ENCODE measurements around the gene NFIA. TPM values are rescaled to one million over a fixed set of nuclear protein-coding genes. Genes with fewer than 3 reads are reported as not detected.
A peak's percentile ranks its signal among the peaks of the same experiment; 100 is the strongest.

NFIA gene
- total and polyA plus RNA-seq, 2 of the 13 experiments (the other 11 are each of a cell fraction or from before 2014, with no cell fraction given): 14.7 to 28.5 TPM

- TF ChIP-seq NR2F2 (IDR thresholded peaks at IDR 0.05; ENCODE audit: borderline replicate concordance, low read depth) (no peak), PITX1 (CRISPR knock-in tag; IDR thresholded peaks at IDR 0.05) (no peak; the same call in 1 of the 2 replicates), CREB3 (CRISPR knock-in tag; IDR thresholded peaks at IDR 0.05) (no peak), ZNF33A (CRISPR knock-in tag; IDR thresholded peaks at IDR 0.05; ENCODE audit: borderline replicate concordance) (no peak), ZNF629 (CRISPR knock-in tag; conservative IDR thresholded peaks at IDR 0.05) (no peak), ZNF547 (CRISPR knock-in tag; IDR thresholded peaks at IDR 0.05) (no peak; the same call in 1 of the 2 replicates), ZNF589 (CRISPR knock-in tag; conservative IDR thresholded peaks at IDR 0.05) (no peak), ZNF513 (CRISPR knock-in tag; conservative IDR thresholded peaks at IDR 0.05) (no peak), ZNF562 (CRISPR knock-in tag; IDR thresholded peaks at IDR 0.05; ENCODE audit: borderline replicate concordance) (no peak), ZNF672 (CRISPR knock-in tag; IDR thresholded peaks at IDR 0.05) (no peak), ZKSCAN8 (CRISPR knock-in tag; IDR thresholded peaks at IDR 0.05; ENCODE audit: borderline replicate concordance) (0 out of 2 replicates have a peak, but pooled peaks have one; percentile 61), ZNF737 (CRISPR knock-in tag; IDR thresholded peaks at IDR 0.05; ENCODE audit: borderline replicate concordance) (no peak), ZNF749 (CRISPR knock-in tag; IDR thresholded peaks at IDR 0.05; ENCODE audit: borderline replicate concordance) (no peak), ZNF569 (CRISPR knock-in tag; IDR thresholded peaks at IDR 0.05; ENCODE audit: borderline replicate concordance) (no peak), U2AF1 (optimal IDR thresholded peaks at IDR 0.05; ENCODE audit: low read depth, low read length) (no peak), MTA1 (CRISPR knock-in tag; IDR thresholded peaks at IDR 0.05; ENCODE audit: borderline replicate concordance) (peak; percentile 37; the same call in 1 of the 2 replicates), SMARCC2 (IDR thresholded peaks at IDR 0.05) (no peak), HNF1B (CRISPR knock-in tag; IDR thresholded peaks at IDR 0.05) (0 out of 2 replicates have a peak, but pooled peaks have one; percentile 24), MEF2D (CRISPR knock-in tag; IDR thresholded peaks at IDR 0.05) (no peak)
- TF ChIP-seq, protein P1, sequence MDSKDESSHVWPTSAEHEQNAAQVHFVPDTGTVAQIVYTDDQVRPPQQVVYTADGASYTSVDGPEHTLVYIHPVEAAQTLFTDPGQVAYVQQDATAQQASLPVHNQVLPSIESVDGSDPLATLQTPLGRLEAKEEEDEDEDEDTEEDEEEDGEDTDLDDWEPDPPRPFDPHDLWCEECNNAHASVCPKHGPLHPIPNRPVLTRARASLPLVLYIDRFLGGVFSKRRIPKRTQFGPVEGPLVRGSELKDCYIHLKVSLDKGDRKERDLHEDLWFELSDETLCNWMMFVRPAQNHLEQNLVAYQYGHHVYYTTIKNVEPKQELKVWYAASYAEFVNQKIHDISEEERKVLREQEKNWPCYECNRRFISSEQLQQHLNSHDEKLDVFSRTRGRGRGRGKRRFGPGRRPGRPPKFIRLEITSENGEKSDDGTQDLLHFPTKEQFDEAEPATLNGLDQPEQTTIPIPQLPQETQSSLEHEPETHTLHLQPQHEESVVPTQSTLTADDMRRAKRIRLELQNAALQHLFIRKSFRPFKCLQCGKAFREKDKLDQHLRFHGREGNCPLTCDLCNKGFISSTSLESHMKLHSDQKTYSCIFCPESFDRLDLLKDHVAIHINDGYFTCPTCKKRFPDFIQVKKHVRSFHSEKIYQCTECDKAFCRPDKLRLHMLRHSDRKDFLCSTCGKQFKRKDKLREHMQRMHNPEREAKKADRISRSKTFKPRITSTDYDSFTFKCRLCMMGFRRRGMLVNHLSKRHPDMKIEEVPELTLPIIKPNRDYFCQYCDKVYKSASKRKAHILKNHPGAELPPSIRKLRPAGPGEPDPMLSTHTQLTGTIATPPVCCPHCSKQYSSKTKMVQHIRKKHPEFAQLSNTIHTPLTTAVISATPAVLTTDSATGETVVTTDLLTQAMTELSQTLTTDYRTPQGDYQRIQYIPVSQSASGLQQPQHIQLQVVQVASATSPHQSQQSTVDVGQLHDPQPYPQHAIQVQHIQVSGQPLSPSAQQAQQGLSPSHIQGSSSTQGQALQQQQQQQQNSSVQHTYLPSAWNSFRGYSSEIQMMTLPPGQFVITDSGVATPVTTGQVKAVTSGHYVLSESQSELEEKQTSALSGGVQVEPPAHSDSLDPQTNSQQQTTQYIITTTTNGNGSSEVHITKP (CRISPR knock-in tag; IDR thresholded peaks at IDR 0.05; ENCODE audit: low read depth): 0 out of 2 replicates have a peak, but pooled peaks have one; percentile 50
- TF ChIP-seq, protein P2, sequence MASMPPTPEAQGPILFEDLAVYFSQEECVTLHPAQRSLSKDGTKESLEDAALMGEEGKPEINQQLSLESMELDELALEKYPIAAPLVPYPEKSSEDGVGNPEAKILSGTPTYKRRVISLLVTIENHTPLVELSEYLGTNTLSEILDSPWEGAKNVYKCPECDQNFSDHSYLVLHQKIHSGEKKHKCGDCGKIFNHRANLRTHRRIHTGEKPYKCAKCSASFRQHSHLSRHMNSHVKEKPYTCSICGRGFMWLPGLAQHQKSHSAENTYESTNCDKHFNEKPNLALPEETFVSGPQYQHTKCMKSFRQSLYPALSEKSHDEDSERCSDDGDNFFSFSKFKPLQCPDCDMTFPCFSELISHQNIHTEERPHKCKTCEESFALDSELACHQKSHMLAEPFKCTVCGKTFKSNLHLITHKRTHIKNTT (CRISPR knock-in tag; IDR thresholded peaks at IDR 0.05): no peak
These were observed 32.4 kb upstream of the NFIA start (continued) for GRCh38 chr1:61049850-61050540.
